MM.1S (cell line): ENCODE measurements around the gene SULT1A1.

ENCODE experiments used
- DNase-seq: peaks from one replicate; pipeline ENCODE4 v3.0.0-alpha.2; 2015
- H2AFZ ChIP-seq: fragments of 300-600 bp; sonication (generic); 2 replicates; pipeline ENCODE4 v1.6.0; 2016; ENCODE audit warnings: antibody characterized with exemption, low read length
- H3F3A ChIP-seq: fragments of 300-600 bp; sonication (generic); 2 replicates; pipeline ENCODE4 v1.6.1; 2016; ENCODE audit warnings: mild to moderate bottlenecking, antibody characterized with exemption, low read length, moderate library complexity, mixed read lengths; ENCODE audit not compliant: insufficient read depth
- H3K27ac ChIP-seq: fragments of 300-600 bp; sonication (generic); 2 replicates; pipeline ENCODE4 v1.5.1; 2016; ENCODE audit warnings: mild to moderate bottlenecking, low read length
- H3K27me3 ChIP-seq: fragments of 300-600 bp; sonication (generic); replicated peaks from 2 replicates; pipeline ENCODE4 v1.6.0; 2016; ENCODE audit warnings: low read length; ENCODE audit not compliant: insufficient read depth
- H3K36me3 ChIP-seq: fragments of 300-600 bp; sonication (generic); replicated peaks from 2 replicates; pipeline ENCODE4 v1.6.1; 2016; ENCODE audit warnings: mild to moderate bottlenecking, low read length, mixed read lengths; ENCODE audit not compliant: insufficient read depth
- H3K4me1 ChIP-seq: fragments of 300-600 bp; sonication (generic); 2 replicates; pipeline ENCODE4 v1.6.1; 2016; ENCODE audit warnings: low read length, mixed read lengths
- H3K4me2 ChIP-seq: fragments of 300-600 bp; sonication (generic); 2 replicates; pipeline ENCODE4 v1.6.0; 2016; ENCODE audit warnings: low read depth, low read length
- H3K4me3 ChIP-seq: fragments of 300-600 bp; sonication (generic); 2 replicates; pipeline ENCODE4 v1.5.1; 2016; ENCODE audit warnings: low read length, mixed read lengths
- H3K79me2 ChIP-seq: fragments of 300-600 bp; sonication (generic); 2 replicates; pipeline ENCODE4 v1.6.1; 2016; ENCODE audit warnings: mixed run types, low read length, mixed read lengths
- H3K9ac ChIP-seq: fragments of 300-600 bp; sonication (generic); 2 replicates; pipeline ENCODE4 v1.6.1; 2016; ENCODE audit warnings: low read length, mixed read lengths
- H3K9me2 ChIP-seq: fragments of 300-600 bp; sonication (generic); replicated peaks from 2 replicates; pipeline ENCODE4 v1.6.1; 2016; ENCODE audit warnings: mild to moderate bottlenecking, low read length, mixed read lengths; ENCODE audit not compliant: insufficient read depth
- H3K9me3 ChIP-seq: fragments of 300-600 bp; sonication (generic); replicated peaks from 2 replicates; pipeline ENCODE4 v1.6.1; 2016; ENCODE audit warnings: mild to moderate bottlenecking, low read length, mixed read lengths; ENCODE audit not compliant: insufficient read depth
- H4K20me1 ChIP-seq: fragments of 300-600 bp; sonication (generic); 2 replicates; pipeline ENCODE4 v1.6.1; 2016; ENCODE audit warnings: mild to moderate bottlenecking, low read length, moderate library complexity, mixed read lengths; ENCODE audit not compliant: insufficient read depth
- CTCF ChIP-seq: fragments of 300-600 bp; sonication (generic); IDR thresholded peaks from 2 replicates; pipeline ENCODE4 v1.5.1; 2016; ENCODE audit warnings: antibody characterized with exemption, low read length, mixed read lengths
- EZH2 ChIP-seq: fragments of 300-600 bp; sonication (generic); optimal IDR thresholded peaks from 2 replicates; pipeline ENCODE3; 2017; ENCODE audit warnings: low read depth, mild to moderate bottlenecking, antibody characterized with exemption, low read length, mixed read lengths
- EZH2phosphoT487 ChIP-seq: fragments of 300-600 bp; sonication (generic); IDR thresholded peaks from 2 replicates; pipeline ENCODE4 v1.6.1; 2018; ENCODE audit warnings: antibody characterized with exemption, low read length

SULT1A1 gene

DNA sequence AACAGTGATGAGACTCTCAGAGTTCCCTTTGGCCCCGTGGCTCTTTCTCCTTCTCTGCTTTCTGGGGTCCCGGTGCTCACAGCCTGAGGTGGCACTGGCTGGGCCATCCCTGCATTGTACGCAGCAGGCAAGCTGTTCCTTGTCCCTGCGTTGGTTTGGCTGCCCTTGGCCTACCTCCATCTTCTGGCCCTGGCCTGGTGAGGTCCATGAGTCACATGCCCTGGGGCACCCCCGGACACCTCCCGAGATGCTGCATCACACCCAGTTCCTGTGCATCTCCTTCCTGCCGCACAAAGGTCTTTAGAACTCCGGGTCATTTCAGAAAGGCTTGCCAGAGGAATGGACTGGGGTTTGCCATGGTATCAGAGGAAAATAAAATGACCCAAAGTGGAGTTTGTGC, 22.5 kb downstream of the SULT1A1 start:
- no peaks in the 10 kb centered on the region for H3K4me1 ChIP-seq
- H3K36me3 ChIP-seq, result no peaks in the 10 kb centered on the region
- no peak overlapping the region for H3K27ac ChIP-seq
- H3K79me2 ChIP-seq, result no peaks in the 10 kb centered on the region
- DNase-seq, result no peak
- H3K9me2 ChIP-seq, result no peaks in the 10 kb centered on the region
- H3K9ac ChIP-seq, result no peak overlapping the region
- no peaks in the 10 kb centered on the region for H4K20me1 ChIP-seq
- no peak overlapping the region for H3K4me2 ChIP-seq
- no peak overlapping the region for H3K4me3 ChIP-seq
- no peak overlapping the region for H2AFZ ChIP-seq
- no peaks in the 10 kb centered on the region for H3K9me3 ChIP-seq
- no peaks in the 10 kb centered on the region for H3K27me3 ChIP-seq
- TF ChIP-seq EZH2, result no peak
- no peak for TF ChIP-seq CTCF
- TF ChIP-seq EZH2phosphoT487, result no peak
- H3F3A ChIP-seq, result no peaks in the 10 kb centered on the region

DNA sequence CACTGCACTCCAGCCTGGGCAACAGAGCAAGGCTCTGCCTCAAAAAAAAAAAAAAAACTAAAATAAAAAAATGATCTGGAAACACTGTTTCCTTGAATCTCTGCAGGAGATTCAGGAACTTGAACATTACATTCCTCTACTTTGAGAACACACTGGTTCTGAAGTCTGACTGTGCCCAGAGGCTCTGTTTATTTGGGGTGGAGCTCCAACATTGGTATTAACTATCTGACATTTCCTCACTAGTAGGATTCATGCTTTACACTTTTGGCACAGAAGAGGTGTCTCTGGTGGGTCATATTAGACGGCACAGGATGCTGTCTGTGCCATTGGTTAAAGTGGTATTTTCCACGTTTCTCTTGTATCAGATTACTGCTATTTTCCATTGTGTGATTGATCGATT, 23.4 kb downstream of the SULT1A1 start:
- Histone ChIP-seq H3K4me3 (no peak overlapping the region), H4K20me1 (no peaks in the 10 kb centered on the region)
- DNase-seq, result no peak

GRCh38 chr16:28585674-28586073, 24.2 kb downstream of the SULT1A1 start:
- TF ChIP-seq EZH2 (no peak), EZH2phosphoT487 (no peak), CTCF (no peak)
- Histone ChIP-seq H3K9me3 (no peaks in the 10 kb centered on the region), H3K27ac (no peak overlapping the region), H3K9me2 (no peaks in the 10 kb centered on the region), H4K20me1 (no peaks in the 10 kb centered on the region), H3K36me3 (no peaks in the 10 kb centered on the region), H3F3A (no peaks in the 10 kb centered on the region), H2AFZ (no peak overlapping the region), H3K4me3 (no peak overlapping the region), H3K4me1 (no peaks in the 10 kb centered on the region), H3K4me2 (no peak overlapping the region), H3K27me3 (no peaks in the 10 kb centered on the region), H3K79me2 (no peaks in the 10 kb centered on the region), H3K9ac (no peak overlapping the region)
- DNase-seq, result no peak

More for the DNA sequence above, 23.4 kb downstream of the SULT1A1 start:
- no peaks in the 10 kb centered on the region for H3K9me3 ChIP-seq
- H3K9me2 ChIP-seq, result no peaks in the 10 kb centered on the region
- H3K27ac ChIP-seq, result no peak overlapping the region
- H3K4me2 ChIP-seq, result no peak overlapping the region
- H3K27me3 ChIP-seq, result no peaks in the 10 kb centered on the region
- H3K4me1 ChIP-seq, result no peaks in the 10 kb centered on the region
- no peak overlapping the region for H2AFZ ChIP-seq
- no peaks in the 10 kb centered on the region for H3F3A ChIP-seq
- H3K79me2 ChIP-seq, result no peaks in the 10 kb centered on the region
- H3K36me3 ChIP-seq, result no peaks in the 10 kb centered on the region
- no peak for TF ChIP-seq EZH2
- TF ChIP-seq EZH2phosphoT487, result no peak
- TF ChIP-seq CTCF, result no peak
- no peak overlapping the region for H3K9ac ChIP-seq
